Heart left ventricle (tissue), 16 donors: ENCODE measurements around the gene ADGRG7. TPM values are rescaled to one million over a fixed set of nuclear protein-coding genes. Genes with fewer than 3 reads are reported as not detected.
"Not testable (repeated sequence)": the region's sequence is repeated elsewhere in the genome, so short reads cannot be mapped to it uniquely, and the experiment has no call there.

Experiments
- ATAC-seq, 4 donors: fragments of 200-7000 bp; cut with Tn5 transposase; one replicate each; pipeline ENCODE4 v1.9.1; 2020 to 2022; ENCODE audit warnings: moderate library complexity in 4 of 4, mild to moderate bottlenecking in 3 of 4, moderate number of reproducible peaks in 1 of 4
- DNase-seq, 5 donors: peaks; one replicate each; pipeline ENCODE4 v3.0.0-alpha.2; 2020
- H3K27ac ChIP-seq, 12 donors: fragments of 200-600 bp; sonication (generic) in 4 of 12; one replicate each; pipeline versions ENCODE4 v1.5.0 to v1.8.0; 2016 to 2022; ENCODE audit warnings: mild to moderate bottlenecking in 2 of 12
- H3K27me3 ChIP-seq, 9 donors: fragments of 200-600 bp; sonication (generic) in 2 of 9; one replicate each; pipeline versions ENCODE4 v1.5.1 to v1.8.0; 2016 to 2022; ENCODE audit warnings: mild to moderate bottlenecking in 3 of 9
- H3K36me3 ChIP-seq, 9 donors: fragments of 200-600 bp; sonication (generic) in 2 of 9; one replicate each; pipeline versions ENCODE4 v1.5.0 to v1.8.0; 2018 to 2022; ENCODE audit warnings: mild to moderate bottlenecking in 2 of 9
- H3K4me1 ChIP-seq, 12 donors: fragments of 200-600 bp; sonication (generic) in 4 of 12; one replicate each; pipeline versions ENCODE4 v1.5.0 to v1.8.0; 2016 to 2022; ENCODE audit warnings: mild to moderate bottlenecking in 3 of 12
- H3K4me3 ChIP-seq, 12 donors: fragments of 200-600 bp; sonication (generic) in 4 of 12; one replicate each; pipeline versions ENCODE4 v1.5.0 to v1.8.0; 2017 to 2022; ENCODE audit warnings: mild to moderate bottlenecking in 9 of 12, moderate library complexity in 4 of 12
- H3K9me3 ChIP-seq, 12 donors: fragments of 200-600 bp; sonication (generic) in 4 of 12; one replicate each; pipeline versions ENCODE4 v1.5.0 to v1.8.0; 2016 to 2022; ENCODE audit warnings: mild to moderate bottlenecking in 1 of 12
- CTCF ChIP-seq, 12 donors: fragments of 200-600 bp; sonication (generic) in 4 of 12; IDR thresholded peaks; one replicate each; pipeline versions ENCODE4 v1.5.0 to v1.8.0; 2018 to 2022; ENCODE audit warnings: antibody characterized with exemption in 12 of 12, mild to moderate bottlenecking in 5 of 12
- POLR2A ChIP-seq, 2 donors: fragments of 450-650 bp; IDR thresholded peaks; one replicate each; pipeline ENCODE4 v1.6.1; 2017; ENCODE audit warnings: antibody characterized with exemption in 2 of 2, mild to moderate bottlenecking in 2 of 2, moderate library complexity in 2 of 2
- WGBS, 4 donors: extraction: QIAGEN DNeasy Blood & Tissue Kit in 2 of 4; methylation state at CpG; one replicate each; pipeline versions ENCODE4 v1.1.5 to v1.1.7; 2013 to 2018; 5-methylcytosine and 5-hydroxymethylcytosine counted together
- intact Hi-C, 10 donors: fragments of 100-400 bp; cut with DNase I; formaldehyde crosslinking; loops; one replicate each; pipeline versions ENCODE4 v1.11.1 to v1.14.2; 2022
- polyA plus RNA-seq, 2 donors: library from polyadenylated mRNA; stranded (reverse); fragments of 200-250 nt; gene quantifications; one replicate each; pipeline ENCODE4 v1.2.3, GENCODE V29; 2013
- total RNA-seq, 9 donors: library from RNA; depleted of rRNA in 2 of 9; stranded (reverse); fragments of >200 nt in 2 of 9; fragmentation: NEBNext Ultra II Directional in 3 of 9; extraction: Animal tissue kit (Norgen Biotek cat#: 25700) in 3 of 9; gene quantifications; one replicate each; pipeline versions ENCODE4 v1.1.0 to v1.2.4, GENCODE V29; 2016 to 2023
- donor health status: ischemic (EF 13 %, LVEDD 7.1; RV severe dilation, severe dysfunction).
- donor health status: healthy with polysubstance abuse.
- donor health status: DM: no; HTN: yes; CAD: no.
- donor health status: DM: no; HTN: no; CAD: no.
- donor health status: ischemic (EF 25% LVEDD 6.9; RV normal size, moderate dysfunction).
- donor health status: ischemic (EF 25% LVEDD 5.7; RV mildly dilated, moderate dysfunction).
- donor health status: healthy.
- donor health status: DM: yes; HTN: yes; CAD: no.
- donor health status: ischemic (EF 35%, LVEDD 5.7; RV mildly dilated, moderate dysfunction).
- donor health status: nonischemic (EF 11% LVEDD 7.7; RV severe dilation, severe dysfunction).
- donor health status: DM: yes; HTN: yes; CAD: no.
- donor health status: PGD.
- donor health status: ischemic (EF 29% LVEDD 5.4; RV normal size, mild dysfunction).
- donor health status: nonischemic (EF 23%, LVEDD 6.1; RV moderate dilation, normal function).

Gene ADGRG7
- total and polyA plus RNA-seq, 11 donors, result 0.23 TPM; not detected in 10

- 60 to 70% (median 64%) methylated on average over 7 of the region's 7 CpGs for WGBS, 4 donors
- no peak for DNase-seq
- no peak for ATAC-seq
- H3K4me1 ChIP-seq, result no peaks in the 10 kb centered on the region
- H3K27ac ChIP-seq, result no peak overlapping the region
- intact Hi-C loops, result no loop called here
- peaks cover 0 to 4% (median 0%) of the 10 kb centered on the region in 12 donors for H3K9me3 ChIP-seq
- no peak overlapping the region for H3K4me3 ChIP-seq
- no peaks in the 10 kb centered on the region for H3K27me3 ChIP-seq
- TF ChIP-seq POLR2A (IDR thresholded peaks at IDR 0.05), result no peak
- no peak for TF ChIP-seq CTCF (IDR thresholded peaks at IDR 0.05)
- no peaks in the 10 kb centered on the region for H3K36me3 ChIP-seq
Observed at GRCh38 chr3:100665230-100665629, 55.8 kb downstream of the ADGRG7 start.

- 58 to 72% (median 63%) methylated on average over 5 to 6 of the region's 6 CpGs for WGBS, 4 donors
- peaks cover 0 to 16% (median 0%) of the 10 kb centered on the region in 12 donors for H3K9me3 ChIP-seq
Observed at GRCh38 chr3:100666699-100667098, 57.3 kb downstream of the ADGRG7 start.

GRCh38 chr3:100667316-100667715 is 57.9 kb downstream of the ADGRG7 start:
- H3K27me3 ChIP-seq, H3K4me3 ChIP-seq, H3K36me3 ChIP-seq, intact Hi-C loops, ATAC-seq, H3K27ac ChIP-seq, DNase-seq, H3K4me1 ChIP-seq: not testable (repeated sequence)
- peaks cover 0 to 16% (median 0%) of the 10 kb centered on the region in 12 donors for H3K9me3 ChIP-seq
- WGBS, 4 donors, result 81 to 87% (median 84%) methylated on average over 1 of the region's 1 CpG

More at GRCh38 chr3:100666699-100667098, 57.3 kb downstream of the ADGRG7 start:
- DNase-seq, H3K4me3 ChIP-seq, intact Hi-C loops, H3K4me1 ChIP-seq, H3K27ac ChIP-seq, ATAC-seq, H3K36me3 ChIP-seq, H3K27me3 ChIP-seq: not testable (repeated sequence)

- ATAC-seq, H3K36me3 ChIP-seq, H3K4me1 ChIP-seq, H3K27ac ChIP-seq, DNase-seq, H3K4me3 ChIP-seq, H3K27me3 ChIP-seq, intact Hi-C loops: not testable (repeated sequence)
- H3K9me3 ChIP-seq, result peaks cover 0 to 16% (median 0%) of the 10 kb centered on the region in 12 donors
- 90 to 95% (median 91%) methylated on average over 2 of the region's 2 CpGs for WGBS, 4 donors
Observed at GRCh38 chr3:100670995-100671394, 61.6 kb downstream of the ADGRG7 start.

- H3K4me1 ChIP-seq, result no peaks in the 10 kb centered on the region
- no peak for DNase-seq
- TF ChIP-seq POLR2A (IDR thresholded peaks at IDR 0.05) (no peak), CTCF (IDR thresholded peaks at IDR 0.05) (no peak)
- 70 to 97% (median 94%) methylated on average over 1 of the region's 1 CpG for WGBS, 4 donors
- no peak for ATAC-seq
- H3K9me3 ChIP-seq, result peaks cover 0 to 7% (median 0%) of the 10 kb centered on the region in 12 donors
- H3K36me3 ChIP-seq, result no peaks in the 10 kb centered on the region
- H3K27ac ChIP-seq, result no peak overlapping the region
- no peaks in the 10 kb centered on the region for H3K27me3 ChIP-seq
- H3K4me3 ChIP-seq, result no peak overlapping the region
- intact Hi-C loops, result no loop called here
Observed at GRCh38 chr3:100681496-100681895, 72.1 kb downstream of the ADGRG7 start.
